Pericardium fibroblast (primary cell): ENCODE measurements around the gene DSPP. TPM values are rescaled to one million over a fixed set of nuclear protein-coding genes. Genes with fewer than 3 reads are reported as not detected.

Experiments
- total RNA-seq: library from RNA; depleted of rRNA; stranded (reverse); fragments of >200 nt; gene quantifications from 2 replicates; pipeline ENCODE4 v1.2.3, GENCODE V29; 2015

DSPP gene
- not detected in 2 replicates for total RNA-seq

DNA sequence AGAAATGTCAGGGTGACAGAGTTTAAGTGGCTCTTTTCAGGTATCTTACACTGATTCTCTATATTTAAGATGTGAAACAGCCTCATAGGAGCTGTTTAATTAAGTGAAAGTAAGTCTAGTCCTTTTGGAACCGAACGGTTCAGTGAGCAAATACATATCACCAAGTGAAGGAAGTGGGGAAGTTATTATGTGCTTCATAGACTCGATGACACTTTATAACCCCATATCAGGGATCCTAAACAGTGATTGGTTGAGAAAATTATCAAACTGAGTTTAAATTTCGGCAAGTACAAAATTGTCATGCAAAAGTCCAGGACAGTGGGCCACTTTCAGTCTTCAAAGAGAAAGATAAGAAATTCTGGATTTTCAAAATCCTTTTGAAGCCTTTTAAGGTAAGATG is at the start of gene DSPP:
Gene DSPP (plus strand): TSS at position 301 of the 400 bp plus-strand sequence. CDS start 2,380 bp downstream, outside the sequence.

DNA sequence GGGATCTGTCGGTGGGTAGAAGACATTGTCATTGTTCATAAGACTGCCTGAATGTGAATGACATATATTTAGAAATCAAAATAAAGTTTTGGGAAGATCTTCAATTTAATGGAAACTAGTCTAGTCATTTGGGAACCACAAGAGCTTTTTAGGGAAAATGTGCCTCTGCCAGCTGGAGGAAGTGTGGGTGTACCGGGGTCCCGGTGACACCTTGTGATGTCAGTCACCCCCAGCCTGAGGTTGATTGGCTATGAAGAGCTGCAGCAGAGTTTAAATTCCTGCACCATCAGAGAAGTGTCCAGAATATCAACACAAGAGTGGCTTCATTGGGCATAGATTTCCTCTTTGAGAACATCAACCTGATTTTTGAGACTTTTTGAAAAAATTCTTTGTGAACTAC is 41.7 kb downstream of the DSPP start, which contains the start of gene DMP1:
Gene DMP1 (plus strand): TSS at position 301 of the 400 bp plus-strand sequence. CDS start 6,213 bp downstream, outside the sequence.

Other genes starting within 250 kb of the DSPP start
- 31.8 and 43.9 TPM in 2 replicates for gene HSD17B11, start 217.3 kb upstream of the DSPP start, total RNA-seq
- 21.5 and 30.7 TPM in 2 replicates for gene NUDT9, start 186.0 kb upstream of the DSPP start, total RNA-seq
- gene SPARCL1, start 79.2 kb upstream of the DSPP start, total RNA-seq, result 7.5 and 370 TPM in 2 replicates
- not detected in 2 replicates for gene DMP1, start 41.8 kb downstream of the DSPP start, total RNA-seq
- gene IBSP, start 191.0 kb downstream of the DSPP start, total RNA-seq, result not detected in 2 replicates
- not detected in 2 replicates for gene MEPE, start 224.4 kb downstream of the DSPP start, total RNA-seq